Mucosa of stomach (tissue), 1 donor: Measurements from ENCODE around the gene SH3PXD2A.

Experiments
- H3K27me3 ChIP-seq: one replicate; pipeline ENCODE4 v1.7.0; 2013; ENCODE audit warnings: mild to moderate bottlenecking, low read length; ENCODE audit not compliant: control insufficient read depth, insufficient read depth
- H3K36me3 ChIP-seq: one replicate; pipeline ENCODE4 v1.7.0; 2013; ENCODE audit warnings: low read length; ENCODE audit not compliant: control insufficient read depth, insufficient read depth
- H3K4me1 ChIP-seq: one replicate; pipeline ENCODE4 v1.7.0; 2013; ENCODE audit warnings: mild to moderate bottlenecking, low read length; ENCODE audit not compliant: control insufficient read depth, insufficient read depth
- H3K4me3 ChIP-seq: one replicate; pipeline ENCODE4 v1.7.0; 2013; ENCODE audit warnings: low read length
- H3K9ac ChIP-seq: one replicate; pipeline ENCODE4 v1.7.0; 2013; ENCODE audit warnings: mild to moderate bottlenecking, low read length, moderate library complexity
- H3K9me3 ChIP-seq: one replicate; pipeline ENCODE4 v1.7.0; 2013; ENCODE audit warnings: mild to moderate bottlenecking, low read length, moderate library complexity; ENCODE audit not compliant: control insufficient read depth
- donor health status: Pancreatic carcinoma.

The SH3PXD2A gene

GRCh38 chr10:103855424-103855823 is at the start of gene SH3PXD2A:
TSS of gene SH3PXD2A (minus strand) at chr10:103855576. CDS start at chr10:103855266, 310 bp downstream.
- Histone ChIP-seq H3K36me3 (no peaks in the 10 kb centered on the region), H3K9ac (peak within 1 kb of the TSS; percentile 80), H3K4me3 (peak within 1 kb of the TSS; percentile 15), H3K4me1 (peaks cover 61% of the 10 kb centered on the region), H3K9me3 (no peaks in the 10 kb centered on the region), H3K27me3 (no peaks in the 10 kb centered on the region)

GRCh38 chr10:103901299-103901698 is 45.9 kb upstream of the SH3PXD2A start:
- H3K9me3 ChIP-seq: no peaks in the 10 kb centered on the region
- H3K27me3 ChIP-seq: no peaks in the 10 kb centered on the region
- no peaks in the 10 kb centered on the region for H3K4me1 ChIP-seq
- H3K9ac ChIP-seq: no peak overlapping the region
- no peak overlapping the region for H3K4me3 ChIP-seq
- peaks cover 11% of the 10 kb centered on the region for H3K36me3 ChIP-seq

GRCh38 chr10:103899312-103899711 is 43.9 kb upstream of the SH3PXD2A start:
- Histone ChIP-seq H3K4me1 (peaks cover 20% of the 10 kb centered on the region), H3K9ac (no peak overlapping the region), H3K27me3 (no peaks in the 10 kb centered on the region), H3K4me3 (no peak overlapping the region), H3K36me3 (peaks cover 6% of the 10 kb centered on the region), H3K9me3 (no peaks in the 10 kb centered on the region)

GRCh38 chr10:103897241-103897774 is 41.9 kb upstream of the SH3PXD2A start:
- H3K9ac ChIP-seq: no peak overlapping the region
- peaks cover 6% of the 10 kb centered on the region for H3K36me3 ChIP-seq
- no peaks in the 10 kb centered on the region for H3K9me3 ChIP-seq
- H3K4me1 ChIP-seq: peaks cover 32% of the 10 kb centered on the region
- H3K27me3 ChIP-seq: no peaks in the 10 kb centered on the region
- no peak overlapping the region for H3K4me3 ChIP-seq

- H3K9me3 ChIP-seq: no peaks in the 10 kb centered on the region
- H3K9ac ChIP-seq: no peak overlapping the region
- H3K27me3 ChIP-seq: no peaks in the 10 kb centered on the region
- H3K36me3 ChIP-seq: peaks cover 4% of the 10 kb centered on the region
- peaks cover 36% of the 10 kb centered on the region for H3K4me1 ChIP-seq
- H3K4me3 ChIP-seq: no peak overlapping the region
Measured at GRCh38 chr10:103896225-103896624, 40.8 kb upstream of the SH3PXD2A start.

- Histone ChIP-seq H3K9ac (peak overlapping the region; percentile 35), H3K9me3 (no peaks in the 10 kb centered on the region), H3K4me3 (no peak overlapping the region), H3K4me1 (peaks cover 42% of the 10 kb centered on the region), H3K36me3 (no peaks in the 10 kb centered on the region), H3K27me3 (no peaks in the 10 kb centered on the region)
Measured at GRCh38 chr10:103895411-103896186, 40.2 kb upstream of the SH3PXD2A start.

GRCh38 chr10:103894441-103894864 is 39.1 kb upstream of the SH3PXD2A start:
- peak overlapping the region; percentile 35 for H3K9ac ChIP-seq
- no peaks in the 10 kb centered on the region for H3K36me3 ChIP-seq
- H3K4me3 ChIP-seq: no peak overlapping the region

GRCh38 chr10:103893817-103894216 is 38.4 kb upstream of the SH3PXD2A start:
- Histone ChIP-seq H3K4me1 (peaks cover 60% of the 10 kb centered on the region), H3K36me3 (no peaks in the 10 kb centered on the region)

More at GRCh38 chr10:103894441-103894864, 39.1 kb upstream of the SH3PXD2A start:
- peaks cover 54% of the 10 kb centered on the region for H3K4me1 ChIP-seq
- H3K9me3 ChIP-seq: no peaks in the 10 kb centered on the region
- H3K27me3 ChIP-seq: no peaks in the 10 kb centered on the region

GRCh38 chr10:103892181-103892580 is 36.8 kb upstream of the SH3PXD2A start:
- H3K36me3 ChIP-seq: no peaks in the 10 kb centered on the region
- no peaks in the 10 kb centered on the region for H3K9me3 ChIP-seq
- no peaks in the 10 kb centered on the region for H3K27me3 ChIP-seq
- no peak overlapping the region for H3K9ac ChIP-seq
- no peak overlapping the region for H3K4me3 ChIP-seq
- H3K4me1 ChIP-seq: peaks cover 73% of the 10 kb centered on the region

More at GRCh38 chr10:103893817-103894216, 38.4 kb upstream of the SH3PXD2A start:
- no peaks in the 10 kb centered on the region for H3K27me3 ChIP-seq
- H3K9ac ChIP-seq: peak overlapping the region; percentile 35
- H3K9me3 ChIP-seq: no peaks in the 10 kb centered on the region
- no peak overlapping the region for H3K4me3 ChIP-seq

GRCh38 chr10:103890688-103891087 is 35.3 kb upstream of the SH3PXD2A start:
- H3K4me3 ChIP-seq: no peak overlapping the region
- no peaks in the 10 kb centered on the region for H3K36me3 ChIP-seq
- H3K27me3 ChIP-seq: no peaks in the 10 kb centered on the region
- H3K9me3 ChIP-seq: no peaks in the 10 kb centered on the region
- peaks cover 67% of the 10 kb centered on the region for H3K4me1 ChIP-seq
- H3K9ac ChIP-seq: peak overlapping the region; percentile 57

- H3K4me3 ChIP-seq: no peak overlapping the region
- H3K9me3 ChIP-seq: no peaks in the 10 kb centered on the region
- peak overlapping the region; percentile 57 for H3K9ac ChIP-seq
- H3K36me3 ChIP-seq: no peaks in the 10 kb centered on the region
- H3K27me3 ChIP-seq: no peaks in the 10 kb centered on the region
- peaks cover 63% of the 10 kb centered on the region for H3K4me1 ChIP-seq
Measured at GRCh38 chr10:103890194-103890658, 34.9 kb upstream of the SH3PXD2A start.

- no peak overlapping the region for H3K4me3 ChIP-seq
- no peaks in the 10 kb centered on the region for H3K36me3 ChIP-seq
- H3K9ac ChIP-seq: no peak overlapping the region
- H3K4me1 ChIP-seq: peaks cover 56% of the 10 kb centered on the region
- no peaks in the 10 kb centered on the region for H3K27me3 ChIP-seq
- H3K9me3 ChIP-seq: no peaks in the 10 kb centered on the region
Measured at GRCh38 chr10:103889121-103889720, 33.8 kb upstream of the SH3PXD2A start.
